ENCODE data around the gene HRCT1. TPM values are rescaled to one million over a fixed set of nuclear protein-coding genes. Genes with fewer than 3 reads are reported as not detected.
A peak's percentile ranks its signal among the peaks of the same experiment; 100 is the strongest.

HRCT1 gene
- polyA plus RNA-seq, 3 donors from 2014 or later, result not detected

DNA sequence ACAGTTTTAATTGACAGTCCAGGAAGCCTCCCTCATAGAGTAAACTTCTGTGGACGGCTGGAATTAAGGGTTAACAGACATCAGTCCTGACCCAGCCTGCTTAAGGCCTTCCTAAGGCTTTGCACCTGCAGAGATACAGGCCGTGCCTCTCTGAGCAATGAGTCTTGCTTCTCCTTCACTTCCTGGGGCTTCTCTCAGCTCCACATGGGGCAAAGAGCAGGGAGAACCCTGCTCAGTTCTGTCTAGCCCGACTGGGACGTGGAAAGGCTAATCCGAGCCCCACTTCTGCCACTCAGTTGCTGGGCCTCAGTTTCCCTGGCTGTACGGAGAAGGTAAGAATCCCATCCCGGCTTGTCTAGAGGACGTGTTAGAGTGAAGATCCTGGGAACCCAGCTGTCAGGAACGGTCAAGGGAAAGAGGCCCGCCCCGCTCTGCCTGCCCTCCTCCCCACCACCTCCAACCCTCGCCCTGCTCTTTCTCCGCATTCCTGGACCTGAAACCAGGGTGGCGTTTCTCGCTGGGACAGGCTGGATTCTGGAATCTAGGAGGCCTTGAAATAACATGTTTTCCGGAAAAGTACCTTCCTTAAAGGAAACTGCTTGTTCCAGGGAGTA is 9.8 kb downstream of the HRCT1 start:
- Mint-ChIP-seq H3K27me3 (ENCODE audit: low read depth in 3 of 3) (no peaks in the 10 kb centered on the region), H3K27ac (no peak overlapping the region), H3K36me3 (no peaks in the 10 kb centered on the region), H3K4me1 (peaks cover 2 to 6% of the 10 kb centered on the region in 2 donors), H3K9me3 (no peaks in the 10 kb centered on the region), H3K4me3 (no peak overlapping the region)
- no peak for DNase-seq

DNA sequence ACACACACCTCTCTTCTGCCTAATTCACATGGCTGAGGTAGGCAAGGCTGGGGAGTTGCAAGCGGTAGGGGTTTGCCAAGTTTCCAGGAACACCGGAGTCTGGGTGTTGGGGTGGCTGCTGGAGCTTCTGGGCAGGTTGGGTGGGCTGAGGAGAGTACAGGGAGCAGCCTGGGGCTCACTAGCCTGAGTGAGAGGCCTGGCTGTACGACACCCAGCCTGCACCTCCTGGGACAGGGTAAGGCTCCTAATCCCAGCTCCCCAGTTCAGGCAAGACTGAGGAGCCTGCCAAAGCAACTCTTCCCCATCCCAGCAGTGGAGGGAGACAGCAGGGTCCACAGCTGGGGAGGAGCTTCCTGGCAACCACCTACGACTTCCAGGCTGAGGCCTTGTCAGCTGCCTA is 11.3 kb downstream of the HRCT1 start:
- H3K4me1 Mint-ChIP-seq, result no peaks in the 10 kb centered on the region
- DNase-seq, result no peak
- no peak overlapping the region for H3K27ac Mint-ChIP-seq
- H3K27me3 Mint-ChIP-seq (ENCODE audit: low read depth in 3 of 3), result peaks cover 0 to 2% (median 0%) of the 10 kb centered on the region in 3 donors
- no peaks in the 10 kb centered on the region for H3K9me3 Mint-ChIP-seq
- H3K4me3 Mint-ChIP-seq, result no peak overlapping the region
- no peaks in the 10 kb centered on the region for H3K36me3 Mint-ChIP-seq

GRCh38 chr9:35918780-35919179 is 12.8 kb downstream of the HRCT1 start:
- Mint-ChIP-seq H3K4me3 (no peak overlapping the region), H3K36me3 (no peaks in the 10 kb centered on the region), H3K27ac (no peak overlapping the region), H3K9me3 (no peaks in the 10 kb centered on the region), H3K4me1 (no peaks in the 10 kb centered on the region), H3K27me3 (ENCODE audit: low read depth in 3 of 3) (peaks cover 2 to 5% (median 3%) of the 10 kb centered on the region in 3 donors)
- no peak for DNase-seq

DNA sequence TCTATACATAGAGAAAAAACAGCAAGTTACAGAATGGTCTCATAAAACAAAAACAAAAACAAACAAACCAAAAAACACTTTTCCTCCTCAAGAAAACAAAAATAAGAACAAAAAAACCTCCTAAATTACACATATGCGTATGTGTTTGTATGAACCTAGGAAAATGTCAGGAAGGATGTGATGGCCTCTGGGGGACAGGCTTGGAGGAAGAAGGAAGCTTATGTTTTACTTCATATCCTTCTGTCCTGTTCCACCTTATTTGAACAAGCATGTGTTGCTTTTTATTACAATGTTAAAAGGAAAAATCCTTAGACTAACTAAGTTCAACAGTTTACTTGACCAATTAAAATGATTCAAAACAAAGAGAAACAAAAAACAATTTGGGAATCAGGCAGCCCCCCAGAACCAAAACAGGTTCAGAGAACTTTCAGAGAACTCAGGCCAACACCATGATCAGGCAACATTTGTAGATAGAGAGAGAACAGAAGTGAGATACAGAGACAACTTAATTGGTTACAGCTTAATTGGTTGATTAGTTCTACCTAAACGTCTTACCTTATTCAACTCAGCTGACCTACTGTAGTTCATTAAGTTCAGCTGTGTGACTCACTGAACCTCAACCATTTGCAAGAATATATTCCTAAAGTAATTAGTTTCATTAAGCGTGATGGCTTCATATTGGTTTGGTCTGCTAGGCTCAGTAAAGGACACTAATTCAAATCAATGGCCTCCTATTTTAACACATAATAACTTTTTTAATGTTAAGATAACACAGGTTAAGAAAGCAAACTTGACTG is 13.4 kb downstream of the HRCT1 start:
- Mint-ChIP-seq H3K4me1 (no peaks in the 10 kb centered on the region), H3K4me3 (no peak overlapping the region), H3K9me3 (no peaks in the 10 kb centered on the region), H3K27me3 (ENCODE audit: low read depth in 3 of 3) (peaks cover 2 to 5% (median 3%) of the 10 kb centered on the region in 3 donors), H3K27ac (no peak overlapping the region), H3K36me3 (no peaks in the 10 kb centered on the region)
- DNase-seq, result no peak

- Mint-ChIP-seq H3K4me1 (no peaks in the 10 kb centered on the region), H3K36me3 (no peaks in the 10 kb centered on the region), H3K9me3 (no peaks in the 10 kb centered on the region), H3K27me3 (ENCODE audit: low read depth in 3 of 3) (peaks cover 2 to 5% (median 3%) of the 10 kb centered on the region in 3 donors), H3K27ac (no peak overlapping the region), H3K4me3 (no peak overlapping the region)
- no peak for DNase-seq
Measured at GRCh38 chr9:35920051-35920620, 14.1 kb downstream of the HRCT1 start.

- no peaks in the 10 kb centered on the region for H3K9me3 Mint-ChIP-seq
- no peak for DNase-seq
- H3K27ac Mint-ChIP-seq, result no peak overlapping the region
Measured at GRCh38 chr9:35923598-35923926, 17.6 kb downstream of the HRCT1 start.

GRCh38 chr9:35923927-35924763 is 18.1 kb downstream of the HRCT1 start:
- H3K4me1 Mint-ChIP-seq, result no peaks in the 10 kb centered on the region
- H3K27ac Mint-ChIP-seq, result no peak overlapping the region
- H3K27me3 Mint-ChIP-seq (ENCODE audit: low read depth in 3 of 3), result peaks cover 4 to 5% (median 4%) of the 10 kb centered on the region in 3 donors
- no peak for DNase-seq
- H3K4me3 Mint-ChIP-seq, result no peak overlapping the region
- no peaks in the 10 kb centered on the region for H3K36me3 Mint-ChIP-seq
- no peaks in the 10 kb centered on the region for H3K9me3 Mint-ChIP-seq

More at GRCh38 chr9:35923598-35923926, 17.6 kb downstream of the HRCT1 start:
- Mint-ChIP-seq H3K4me1 (no peaks in the 10 kb centered on the region), H3K36me3 (no peaks in the 10 kb centered on the region), H3K27me3 (ENCODE audit: low read depth in 3 of 3) (peaks cover 4 to 5% (median 4%) of the 10 kb centered on the region in 3 donors), H3K4me3 (no peak overlapping the region)

DNA sequence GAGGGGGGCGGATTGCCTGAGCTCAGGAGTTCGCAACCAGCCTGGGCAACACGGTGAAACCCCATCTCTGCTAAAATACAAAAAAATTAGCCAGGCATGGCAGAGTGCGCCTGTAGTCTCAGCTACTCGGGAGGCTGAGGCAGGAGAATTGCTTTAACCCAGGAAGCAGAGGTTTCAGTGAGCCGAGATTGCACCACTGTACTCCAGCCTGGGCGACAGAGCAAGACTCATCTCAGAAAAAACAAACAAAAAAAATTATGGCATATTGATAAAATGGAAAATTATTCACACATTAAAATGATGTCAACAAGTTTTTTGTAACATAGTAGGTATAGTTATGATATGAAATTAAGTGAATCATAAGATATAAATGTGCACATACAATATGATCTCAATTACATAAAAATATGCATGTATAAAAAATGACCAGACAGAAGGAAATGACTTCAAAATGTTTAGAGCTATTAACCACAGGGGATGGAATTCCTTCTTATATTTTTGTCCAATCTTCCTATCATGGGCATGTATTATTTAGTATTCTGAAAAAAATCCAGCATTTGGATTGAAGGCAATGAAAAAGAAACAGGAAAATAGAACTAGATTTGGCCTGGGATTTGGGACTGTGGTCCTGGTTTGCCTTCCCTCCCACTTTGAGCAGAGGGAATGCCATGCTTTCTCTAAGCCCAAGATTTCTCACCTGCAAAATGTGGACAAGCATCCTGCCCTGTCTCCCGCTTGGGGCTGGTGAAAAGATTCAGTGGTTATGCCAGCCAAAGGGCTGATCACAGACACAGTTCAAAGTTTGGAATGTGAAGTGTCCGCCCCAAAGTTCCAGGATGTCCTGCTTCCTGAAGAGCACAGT is 22.8 kb downstream of the HRCT1 start:
- H3K9me3 Mint-ChIP-seq, result no peaks in the 10 kb centered on the region
- no peaks in the 10 kb centered on the region for H3K36me3 Mint-ChIP-seq
- no peak overlapping the region for H3K4me3 Mint-ChIP-seq
- peaks cover 0 to 7% (median 3%) of the 10 kb centered on the region in 3 donors for H3K27me3 Mint-ChIP-seq (ENCODE audit: low read depth in 3 of 3)
- H3K4me1 Mint-ChIP-seq, result peaks cover 0 to 5% of the 10 kb centered on the region in 2 donors
- H3K27ac Mint-ChIP-seq, result no peak overlapping the region
- DNase-seq, result no peak

DNA sequence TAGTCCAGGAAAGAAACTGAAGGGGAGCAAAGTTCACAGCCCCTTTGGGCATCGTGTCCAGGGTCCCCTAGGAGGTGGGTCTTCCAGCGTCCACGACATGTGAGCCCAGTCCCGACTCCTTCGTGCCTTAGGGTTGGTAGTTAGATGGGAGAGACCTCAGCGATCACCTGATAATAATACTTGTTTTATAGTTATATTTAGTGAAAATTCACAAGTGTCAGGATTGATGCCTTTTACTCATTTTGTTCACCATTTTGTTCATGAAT is 23.4 kb downstream of the HRCT1 start:
- Mint-ChIP-seq H3K27me3 (ENCODE audit: low read depth in 3 of 3) (peaks cover 0 to 7% (median 3%) of the 10 kb centered on the region in 3 donors), H3K9me3 (no peaks in the 10 kb centered on the region), H3K4me3 (no peak overlapping the region), H3K36me3 (no peaks in the 10 kb centered on the region), H3K4me1 (peaks cover 0 to 5% of the 10 kb centered on the region in 2 donors), H3K27ac (no peak overlapping the region)
- no peak for DNase-seq

DNA sequence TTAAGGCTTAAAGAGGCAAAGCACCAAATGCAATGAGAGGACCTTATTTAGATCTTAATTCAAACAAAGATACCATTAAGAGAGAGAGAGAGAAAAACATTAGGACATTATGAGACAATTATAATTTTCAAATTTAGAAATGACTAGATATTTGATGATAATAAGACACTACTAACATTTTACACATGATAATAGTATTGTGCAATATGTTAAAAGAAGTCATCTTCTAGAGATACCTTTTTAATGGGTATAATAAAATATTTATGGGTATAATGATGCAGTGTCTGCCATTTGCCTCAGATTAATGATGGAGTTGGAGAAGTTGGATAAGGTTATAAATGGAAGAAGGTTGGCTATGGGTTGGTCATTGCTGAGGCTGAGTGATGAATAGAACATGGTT is 24.5 kb downstream of the HRCT1 start:
- no peak overlapping the region for H3K27ac Mint-ChIP-seq

GRCh38 chr9:35930989-35931388 is 25.0 kb downstream of the HRCT1 start:
- no peaks in the 10 kb centered on the region for H3K36me3 Mint-ChIP-seq
- H3K27me3 Mint-ChIP-seq (ENCODE audit: low read depth in 3 of 3), result peaks cover 0 to 7% (median 1%) of the 10 kb centered on the region in 3 donors
- H3K4me1 Mint-ChIP-seq, result peaks cover 0 to 5% of the 10 kb centered on the region in 2 donors
- H3K9me3 Mint-ChIP-seq, result no peaks in the 10 kb centered on the region
- H3K27ac Mint-ChIP-seq, result no peak overlapping the region
- DNase-seq, result no peak
- H3K4me3 Mint-ChIP-seq, result no peak overlapping the region

More for the DNA sequence above, 24.5 kb downstream of the HRCT1 start:
- H3K4me3 Mint-ChIP-seq, result no peak overlapping the region
- H3K27me3 Mint-ChIP-seq (ENCODE audit: low read depth in 3 of 3), result peaks cover 0 to 7% (median 1%) of the 10 kb centered on the region in 3 donors
- peaks cover 0 to 5% of the 10 kb centered on the region in 2 donors for H3K4me1 Mint-ChIP-seq
- H3K36me3 Mint-ChIP-seq, result no peaks in the 10 kb centered on the region
- DNase-seq, result no peak
- H3K9me3 Mint-ChIP-seq, result no peaks in the 10 kb centered on the region

- H3K27me3 Mint-ChIP-seq (ENCODE audit: low read depth in 3 of 3), result peaks cover 0 to 4% (median 1%) of the 10 kb centered on the region in 3 donors
- no peaks in the 10 kb centered on the region for H3K36me3 Mint-ChIP-seq
- no peak overlapping the region for H3K27ac Mint-ChIP-seq
- H3K9me3 Mint-ChIP-seq, result no peaks in the 10 kb centered on the region
- no peak for DNase-seq
- no peak overlapping the region for H3K4me3 Mint-ChIP-seq
- peaks cover 0 to 5% of the 10 kb centered on the region in 2 donors for H3K4me1 Mint-ChIP-seq
Measured at GRCh38 chr9:35932735-35933134, 26.7 kb downstream of the HRCT1 start.

DNA sequence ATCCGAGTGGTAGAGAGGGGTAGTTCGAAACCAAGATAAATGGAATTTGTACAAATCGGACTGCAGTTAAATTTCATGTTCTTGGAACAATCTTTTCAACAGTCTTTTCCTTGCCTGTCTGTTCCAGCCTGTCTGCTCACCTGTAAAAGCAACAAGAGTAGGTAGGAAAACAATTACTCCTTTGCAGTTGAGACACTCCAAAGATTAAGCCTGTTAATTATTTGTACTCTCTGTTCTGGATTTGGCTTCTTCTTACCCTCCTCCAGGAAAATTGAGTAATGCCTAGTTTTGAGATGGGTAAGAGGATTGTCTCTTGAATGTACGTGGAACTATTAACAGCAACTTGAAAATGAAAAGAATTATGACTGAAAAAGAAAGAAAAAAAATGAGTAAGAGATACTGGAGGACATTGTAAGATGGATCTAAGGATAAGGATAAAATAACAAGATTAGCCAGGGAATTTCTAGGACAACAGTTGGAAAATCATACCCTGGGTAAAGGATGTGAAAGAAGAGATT is 27.6 kb downstream of the HRCT1 start:
- DNase-seq, result no peak
- Mint-ChIP-seq H3K36me3 (no peaks in the 10 kb centered on the region), H3K27me3 (ENCODE audit: low read depth in 3 of 3) (peaks cover 0 to 4% (median 1%) of the 10 kb centered on the region in 3 donors), H3K4me3 (no peak overlapping the region), H3K4me1 (peaks cover 0 to 5% of the 10 kb centered on the region in 2 donors), H3K9me3 (no peaks in the 10 kb centered on the region), H3K27ac (peak overlapping the region in 1 of 6 donors; percentile 11)

All from immature natural killer cell (primary cell).